Colonic mucosa (tissue), 4 donors: ENCODE results near the gene CHST7. TPM values are rescaled to one million over a fixed set of nuclear protein-coding genes. Genes with fewer than 3 reads are reported as not detected.

Experiments used
- DNase-seq: peaks from one replicate; pipeline ENCODE4 v3.0.0-alpha.2; 2020
- H3K27ac ChIP-seq: fragments of 200-600 bp; one replicate; pipeline ENCODE4 v1.8.0; 2021
- H3K27me3 ChIP-seq: fragments of 200-600 bp; one replicate; pipeline ENCODE4 v1.8.0; 2021
- H3K36me3 ChIP-seq: fragments of 200-600 bp; one replicate; pipeline ENCODE4 v1.8.0; 2021
- H3K4me1 ChIP-seq: fragments of 200-600 bp; one replicate; pipeline ENCODE4 v1.8.0; 2021; ENCODE audit warnings: mild to moderate bottlenecking
- H3K4me3 ChIP-seq: fragments of 200-600 bp; one replicate; pipeline ENCODE4 v1.8.0; 2021
- H3K9ac ChIP-seq, 2 donors: one replicate each; pipeline ENCODE4 v1.7.0; 2013; ENCODE audit warnings: control low read depth in 2 of 2, low read depth in 2 of 2, low read length in 2 of 2
- H3K9me3 ChIP-seq: fragments of 200-600 bp; one replicate; pipeline ENCODE4 v1.8.0; 2021
- intact Hi-C: fragments of 100-400 bp; cut with DNase I; formaldehyde crosslinking; loops from one replicate; pipeline ENCODE4 v1.14.1; 2022
- total RNA-seq, 2 donors: library from RNA; stranded (reverse); fragmentation: NEBNext Ultra II Directional in 1 of 2; extraction: Animal tissue kit (Norgen Biotek cat#: 25700) in 1 of 2; gene quantifications; one replicate each; pipeline ENCODE4 v1.2.1, GENCODE V29; 2021
- TF ChIP-seq, protein P1 (sequence below): fragments of 200-600 bp; IDR thresholded peaks from one replicate; pipeline ENCODE4 v1.8.0; 2022; ENCODE audit warnings: antibody characterized with exemption, mild to moderate bottlenecking
- donor health status: healthy.
- donor health status: DM: no; HTN: no; CAD: no.
- donor health status: DM: no; HTN: no; CAD: no.

The CHST7 gene
- total RNA-seq, 2 donors from 2014 or later = 1.8 to 2.0 TPM

GRCh38 chrX:46626566-46626965 is 53.0 kb downstream of the CHST7 start:
- DNase-seq = no peak
- no peaks in the 10 kb centered on the region for H3K36me3 ChIP-seq
- H3K9ac ChIP-seq = no peak overlapping the region
- intact Hi-C loops = no loop called here
- no peak overlapping the region for H3K27ac ChIP-seq
- H3K27me3 ChIP-seq = no peaks in the 10 kb centered on the region
- TF ChIP-seq, protein P1, sequence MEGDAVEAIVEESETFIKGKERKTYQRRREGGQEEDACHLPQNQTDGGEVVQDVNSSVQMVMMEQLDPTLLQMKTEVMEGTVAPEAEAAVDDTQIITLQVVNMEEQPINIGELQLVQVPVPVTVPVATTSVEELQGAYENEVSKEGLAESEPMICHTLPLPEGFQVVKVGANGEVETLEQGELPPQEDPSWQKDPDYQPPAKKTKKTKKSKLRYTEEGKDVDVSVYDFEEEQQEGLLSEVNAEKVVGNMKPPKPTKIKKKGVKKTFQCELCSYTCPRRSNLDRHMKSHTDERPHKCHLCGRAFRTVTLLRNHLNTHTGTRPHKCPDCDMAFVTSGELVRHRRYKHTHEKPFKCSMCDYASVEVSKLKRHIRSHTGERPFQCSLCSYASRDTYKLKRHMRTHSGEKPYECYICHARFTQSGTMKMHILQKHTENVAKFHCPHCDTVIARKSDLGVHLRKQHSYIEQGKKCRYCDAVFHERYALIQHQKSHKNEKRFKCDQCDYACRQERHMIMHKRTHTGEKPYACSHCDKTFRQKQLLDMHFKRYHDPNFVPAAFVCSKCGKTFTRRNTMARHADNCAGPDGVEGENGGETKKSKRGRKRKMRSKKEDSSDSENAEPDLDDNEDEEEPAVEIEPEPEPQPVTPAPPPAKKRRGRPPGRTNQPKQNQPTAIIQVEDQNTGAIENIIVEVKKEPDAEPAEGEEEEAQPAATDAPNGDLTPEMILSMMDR = no peak
- no peak overlapping the region for H3K4me3 ChIP-seq
- no peaks in the 10 kb centered on the region for H3K4me1 ChIP-seq
- no peaks in the 10 kb centered on the region for H3K9me3 ChIP-seq

- intact Hi-C loops = no loop called here
- Histone ChIP-seq H3K36me3 (no peaks in the 10 kb centered on the region), H3K27ac (no peak overlapping the region), H3K27me3 (no peaks in the 10 kb centered on the region), H3K9me3 (no peaks in the 10 kb centered on the region), H3K4me1 (no peaks in the 10 kb centered on the region), H3K4me3 (no peak overlapping the region), H3K9ac (no peak overlapping the region)
- no peak for DNase-seq
- TF ChIP-seq, protein P1 = no peak
Measured at GRCh38 chrX:46627062-46627461, 53.5 kb downstream of the CHST7 start.

- H3K27ac ChIP-seq = no peak overlapping the region
- intact Hi-C loops = no loop called here
- H3K36me3 ChIP-seq = no peaks in the 10 kb centered on the region
- H3K4me1 ChIP-seq = no peaks in the 10 kb centered on the region
- no peak overlapping the region for H3K9ac ChIP-seq
- no peaks in the 10 kb centered on the region for H3K9me3 ChIP-seq
- no peak for DNase-seq
- TF ChIP-seq, protein P1 = no peak
- no peaks in the 10 kb centered on the region for H3K27me3 ChIP-seq
- no peak overlapping the region for H3K4me3 ChIP-seq
Measured at GRCh38 chrX:46627711-46628419, 54.3 kb downstream of the CHST7 start.

GRCh38 chrX:46628460-46629371 is 55.2 kb downstream of the CHST7 start:
- no peak overlapping the region for H3K4me3 ChIP-seq
- H3K9me3 ChIP-seq = no peaks in the 10 kb centered on the region
- no peaks in the 10 kb centered on the region for H3K27me3 ChIP-seq
- H3K4me1 ChIP-seq = no peaks in the 10 kb centered on the region
- peak overlapping the region; percentile 27 for H3K27ac ChIP-seq
- TF ChIP-seq, protein P1 = no peak
- H3K36me3 ChIP-seq = no peaks in the 10 kb centered on the region
- intact Hi-C loops = no loop called here
- DNase-seq = no peak
- H3K9ac ChIP-seq = peak overlapping the region in 1 of 2 donors; percentile 7

DNA sequence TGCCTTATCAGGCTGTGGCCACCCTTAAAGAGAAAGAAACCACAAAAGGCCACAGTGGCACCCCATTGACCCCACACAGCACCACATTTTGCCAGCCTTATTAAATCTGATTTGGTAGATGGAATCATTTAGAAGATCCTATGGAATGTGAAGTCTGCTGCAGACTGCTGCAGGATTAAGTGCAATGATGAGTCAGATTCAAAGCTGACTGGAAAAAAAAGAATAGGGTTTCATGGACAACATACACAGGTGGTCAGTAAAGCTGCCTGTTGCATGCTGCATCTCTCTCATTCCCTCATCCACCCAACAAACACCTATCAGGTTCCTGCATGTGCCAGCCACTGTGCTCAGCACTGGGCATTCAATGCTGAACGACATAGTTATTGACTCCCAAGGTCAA is 56.6 kb downstream of the CHST7 start:
- no peak for DNase-seq
- Histone ChIP-seq H3K36me3 (no peaks in the 10 kb centered on the region), H3K27me3 (no peaks in the 10 kb centered on the region), H3K4me3 (no peak overlapping the region), H3K4me1 (no peaks in the 10 kb centered on the region), H3K9ac (no peak overlapping the region), H3K27ac (no peak overlapping the region), H3K9me3 (no peaks in the 10 kb centered on the region)
- intact Hi-C loops = no loop called here
- TF ChIP-seq, protein P1 = no peak
